HEK293 (cell line): ENCODE data around the gene PARD3.
A peak's percentile ranks its signal among the peaks of the same experiment; 100 is the strongest.

Experiments used
- CTCF ChIP-seq: fragments of 450-650 bp; formaldehyde crosslinking; IDR thresholded peaks from 2 replicates; pipeline ENCODE4 v1.5.1; 2016; ENCODE audit warnings: missing biosample characterization, missing genetic modification characterization
- EGR2 ChIP-seq: fragments of 450-650 bp; formaldehyde crosslinking; IDR thresholded peaks from 2 replicates; pipeline ENCODE4 v1.5.1; 2016; ENCODE audit warnings: low read depth, missing biosample characterization, missing genetic modification characterization
- FEZF1 ChIP-seq: fragments of 450-650 bp; formaldehyde crosslinking; IDR thresholded peaks from 2 replicates; pipeline ENCODE4 v1.5.1; 2016; ENCODE audit warnings: missing biosample characterization, missing genetic modification characterization
- HOXC10 ChIP-seq: sonication (generic); formaldehyde crosslinking; IDR thresholded peaks from 2 replicates; pipeline ENCODE4 v1.8.1; 2023; ENCODE audit warnings: mild to moderate bottlenecking, missing genetic modification reagents
- HOXD13 ChIP-seq: sonication (generic); formaldehyde crosslinking; IDR thresholded peaks from 2 replicates; pipeline ENCODE4 v1.8.0; 2022; ENCODE audit warnings: missing genetic modification reagents, borderline replicate concordance
- KLF8 ChIP-seq: fragments of 450-650 bp; formaldehyde crosslinking; IDR thresholded peaks from 2 replicates; pipeline ENCODE4 v1.5.1; 2016; ENCODE audit warnings: missing biosample characterization, missing genetic modification characterization
- MEIS1 ChIP-seq: sonication (generic); formaldehyde crosslinking; IDR thresholded peaks from 2 replicates; pipeline ENCODE4 v1.8.1; 2022; ENCODE audit warnings: missing genetic modification reagents, mild to moderate bottlenecking, borderline replicate concordance
- PATZ1 ChIP-seq: fragments of 450-650 bp; formaldehyde crosslinking; IDR thresholded peaks from 2 replicates; pipeline ENCODE4 v1.5.1; 2016; ENCODE audit warnings: missing biosample characterization, missing genetic modification characterization
- RBAK ChIP-seq: fragments of 450-650 bp; formaldehyde crosslinking; IDR thresholded peaks from 2 replicates; pipeline ENCODE4 v1.5.1; 2016; ENCODE audit warnings: missing biosample characterization, missing genetic modification characterization
- SP3 ChIP-seq: fragments of 450-650 bp; formaldehyde crosslinking; IDR thresholded peaks from 2 replicates; pipeline ENCODE4 v1.5.1; 2016; ENCODE audit warnings: missing biosample characterization, missing genetic modification characterization
- TCF7L2 ChIP-seq: IDR thresholded peaks from 2 replicates; pipeline ENCODE4 v1.6.1; 2011; ENCODE audit warnings: low read depth, mild to moderate bottlenecking, inconsistent platforms, low read length, moderate library complexity, borderline replicate concordance
- YY1 ChIP-seq: fragments of 450-650 bp; formaldehyde crosslinking; IDR thresholded peaks from 2 replicates; pipeline ENCODE4 v1.5.1; 2018; ENCODE audit warnings: missing biosample characterization, missing genetic modification characterization
- ZBTB17 ChIP-seq: fragments of 450-650 bp; formaldehyde crosslinking; IDR thresholded peaks from 2 replicates; pipeline ENCODE4 v1.5.1; 2016; ENCODE audit warnings: missing biosample characterization, missing genetic modification characterization
- ZBTB44 ChIP-seq: fragments of 450-650 bp; IDR thresholded peaks from 2 replicates; pipeline ENCODE4 v1.5.1; 2018; ENCODE audit warnings: missing biosample characterization, mild to moderate bottlenecking, missing genetic modification characterization
- ZBTB48 ChIP-seq: fragments of 450-650 bp; formaldehyde crosslinking; IDR thresholded peaks from 2 replicates; pipeline ENCODE4 v1.5.1; 2016; ENCODE audit warnings: missing biosample characterization, missing genetic modification characterization
- ZBTB7A ChIP-seq: fragments of 450-650 bp; formaldehyde crosslinking; IDR thresholded peaks from 2 replicates; pipeline ENCODE4 v1.5.1; 2016; ENCODE audit warnings: low read depth, missing biosample characterization, missing genetic modification characterization
- ZIC2 ChIP-seq: fragments of 450-650 bp; formaldehyde crosslinking; IDR thresholded peaks from 2 replicates; pipeline ENCODE4 v1.5.1; 2016; ENCODE audit warnings: missing biosample characterization, missing genetic modification characterization
- ZNF155 ChIP-seq: fragments of 450-650 bp; formaldehyde crosslinking; IDR thresholded peaks from 2 replicates; pipeline ENCODE4 v1.5.1; 2016; ENCODE audit warnings: missing biosample characterization, missing genetic modification characterization
- ZNF2 ChIP-seq: fragments of 450-650 bp; formaldehyde crosslinking; IDR thresholded peaks from 2 replicates; pipeline ENCODE4 v1.5.1; 2016; ENCODE audit warnings: missing biosample characterization, missing genetic modification characterization
- ZNF248 ChIP-seq: fragments of 450-650 bp; formaldehyde crosslinking; IDR thresholded peaks from 2 replicates; pipeline ENCODE4 v1.5.1; 2017; ENCODE audit warnings: missing biosample characterization, missing genetic modification characterization
- ZNF362 ChIP-seq: fragments of 450-650 bp; formaldehyde crosslinking; IDR thresholded peaks from 2 replicates; pipeline ENCODE4 v1.5.1; 2016; ENCODE audit warnings: missing biosample characterization, missing genetic modification characterization
- ZNF366 ChIP-seq: fragments of 450-650 bp; formaldehyde crosslinking; conservative IDR thresholded peaks from 2 replicates; pipeline ENCODE4 v1.5.1; 2016; ENCODE audit warnings: missing biosample characterization, missing genetic modification characterization
- ZNF548 ChIP-seq: fragments of 450-650 bp; formaldehyde crosslinking; IDR thresholded peaks from 2 replicates; pipeline ENCODE4 v1.5.1; 2016; ENCODE audit warnings: missing biosample characterization, missing genetic modification characterization
- ZNF555 ChIP-seq: fragments of 450-650 bp; formaldehyde crosslinking; conservative IDR thresholded peaks from 2 replicates; pipeline ENCODE4 v1.5.1; 2017; ENCODE audit warnings: missing biosample characterization, mild to moderate bottlenecking, missing genetic modification characterization, inconsistent platforms
- ZNF561 ChIP-seq: fragments of 450-650 bp; IDR thresholded peaks from 2 replicates; pipeline ENCODE4 v1.5.1; 2018; ENCODE audit warnings: missing biosample characterization, missing genetic modification characterization, borderline replicate concordance
- ZNF624 ChIP-seq: fragments of 450-650 bp; formaldehyde crosslinking; IDR thresholded peaks from 2 replicates; pipeline ENCODE4 v1.5.1; 2017; ENCODE audit warnings: missing biosample characterization, missing genetic modification characterization
- ZNF626 ChIP-seq: fragments of 450-650 bp; sonication (Bioruptor Pico); formaldehyde crosslinking; IDR thresholded peaks from 2 replicates; pipeline ENCODE4 v1.5.1; 2018; ENCODE audit warnings: missing biosample characterization, missing genetic modification characterization, inconsistent platforms
- ZNF664 ChIP-seq: fragments of 450-650 bp; formaldehyde crosslinking; IDR thresholded peaks from 2 replicates; pipeline ENCODE4 v1.5.1; 2016; ENCODE audit warnings: missing biosample characterization, missing genetic modification characterization
- ZNF701 ChIP-seq: fragments of 450-650 bp; formaldehyde crosslinking; IDR thresholded peaks from 2 replicates; pipeline ENCODE4 v1.5.1; 2016; ENCODE audit warnings: missing biosample characterization, missing genetic modification characterization
- ZNF747 ChIP-seq: fragments of 450-650 bp; formaldehyde crosslinking; IDR thresholded peaks from 2 replicates; pipeline ENCODE4 v1.5.1; 2016; ENCODE audit warnings: missing biosample characterization, missing genetic modification characterization
- ZNF777 ChIP-seq: fragments of 450-650 bp; formaldehyde crosslinking; IDR thresholded peaks from 2 replicates; pipeline ENCODE4 v1.5.1; 2017; ENCODE audit warnings: missing biosample characterization, missing genetic modification characterization, borderline replicate concordance
- ZSCAN30 ChIP-seq: fragments of 450-650 bp; IDR thresholded peaks from 2 replicates; pipeline ENCODE4 v1.5.1; 2018; ENCODE audit warnings: missing biosample characterization, mild to moderate bottlenecking, missing genetic modification characterization, moderate library complexity
- ZSCAN4 ChIP-seq: fragments of 450-650 bp; formaldehyde crosslinking; IDR thresholded peaks from 2 replicates; pipeline ENCODE4 v1.5.1; 2017; ENCODE audit warnings: missing biosample characterization, missing genetic modification characterization
- ZXDB ChIP-seq: fragments of 450-650 bp; formaldehyde crosslinking; IDR thresholded peaks from 2 replicates; pipeline ENCODE4 v1.5.1; 2016; ENCODE audit warnings: missing biosample characterization, missing genetic modification characterization

The PARD3 gene

GRCh38 chr10:34826221-34826620, 11.1 kb upstream of the PARD3 start (continued):
- TF ChIP-seq SP3 (tag by site-specific recombination) (no peak), ZNF561 (tag by site-specific recombination) (no peak), YY1 (tag by site-specific recombination) (no peak), ZNF2 (tag by site-specific recombination) (peak; percentile 78), ZBTB17 (0 out of 2 replicates have a peak, but pooled peaks have one; percentile 29), HOXD13 (no peak), FEZF1 (peak; percentile 84), KLF8 (tag by site-specific recombination) (no peak), HOXC10 (CRISPR knock-in tag) (no peak), ZNF664 (0 out of 2 replicates have a peak, but pooled peaks have one; percentile 22), MEIS1 (CRISPR knock-in tag) (no peak), ZSCAN4 (tag by site-specific recombination) (0 out of 2 replicates have a peak, but pooled peaks have one; percentile 27), RBAK (no peak), ZNF548 (tag by site-specific recombination) (no peak), ZNF155 (tag by site-specific recombination) (no peak), ZNF366 (0 out of 2 replicates have a peak, but pooled peaks have one; percentile 17), ZIC2 (no peak), ZBTB7A (no peak), ZNF777 (tag by site-specific recombination) (no peak), ZNF248 (no peak), ZNF747 (no peak), ZNF362 (tag by site-specific recombination) (no peak), ZBTB44 (no peak), CTCF (peak; percentile 66; the same call in 1 of the 2 replicates), ZSCAN30 (no peak), ZXDB (tag by site-specific recombination) (no peak), ZNF626 (tag by site-specific recombination) (no peak), PATZ1 (tag by site-specific recombination) (no peak), TCF7L2 (no peak), EGR2 (tag by site-specific recombination) (no peak), ZNF624 (tag by site-specific recombination) (no peak; the same call in 1 of the 2 replicates), ZNF701 (no peak), ZNF555 (tag by site-specific recombination) (no peak), ZBTB48 (tag by site-specific recombination) (no peak)
